Right lung (tissue), 5 donors: ENCODE measurements around the gene ARRB1. TPM values are rescaled to one million over a fixed set of nuclear protein-coding genes. Genes with fewer than 3 reads are reported as not detected.
"Not testable (repeated sequence)": the region's sequence is repeated elsewhere in the genome, so short reads cannot be mapped to it uniquely, and the experiment has no call there.

Source experiments
- DNase-seq, 2 donors: peaks; one replicate each; pipeline ENCODE4 v3.0.0-alpha.2; 2013
- polyA plus RNA-seq, 5 donors: library from polyadenylated mRNA; unstranded; fragments of 120-200 nt; gene quantifications; one replicate each; pipeline versions ENCODE4 v1.2.1 to v1.2.3, GENCODE V29; 2013; ENCODE audit warnings: inconsistent platforms in 1 of 5, low replicate concordance in 1 of 5; ENCODE audit not compliant: insufficient read length in 5 of 5, insufficient read depth in 1 of 5

ARRB1 gene
- polyA plus RNA-seq, 5 donors, result 40.5 to 62.8 (median 54.8) TPM

DNA sequence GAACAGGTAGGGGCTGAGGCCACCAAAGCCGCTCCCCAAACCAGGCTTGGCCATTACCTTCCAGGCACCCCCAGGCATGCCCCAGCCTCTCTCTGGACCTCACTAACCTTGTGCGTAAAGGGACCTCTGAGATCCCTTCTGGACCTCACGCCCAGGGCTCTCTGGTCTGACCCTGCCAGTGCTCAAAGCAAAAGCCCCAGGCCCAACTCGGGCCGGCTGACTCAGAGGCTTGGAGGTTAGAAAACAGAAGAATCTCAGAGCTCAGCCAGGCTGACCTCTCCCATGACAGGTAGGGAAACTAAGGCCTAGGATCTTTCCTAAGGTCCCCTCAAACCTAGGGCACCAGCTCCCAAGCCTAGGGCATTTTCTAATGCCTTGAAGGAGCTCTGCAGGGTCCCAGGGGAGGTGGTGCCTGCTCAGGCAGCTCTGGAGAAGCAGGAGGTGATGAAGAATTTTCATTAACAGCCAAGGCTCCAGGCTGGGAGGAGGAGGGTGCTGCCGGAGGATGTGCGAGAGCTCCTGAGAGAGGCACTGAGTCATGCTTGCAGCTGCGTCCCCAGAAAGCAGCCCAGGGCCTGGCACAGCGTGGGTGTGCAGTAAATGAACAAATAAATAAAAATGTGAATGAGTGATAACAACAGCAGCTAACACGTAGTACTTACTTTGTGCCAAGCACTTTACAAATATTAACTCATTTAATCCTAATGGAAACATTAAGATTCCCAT, 25.6 kb downstream of the ARRB1 start:
- DNase-seq, result no peak

GRCh38 chr11:75324740-75325139, 26.7 kb downstream of the ARRB1 start:
- DNase-seq, result no peak

GRCh38 chr11:75324189-75324588, 27.3 kb downstream of the ARRB1 start:
- no peak for DNase-seq

DNA sequence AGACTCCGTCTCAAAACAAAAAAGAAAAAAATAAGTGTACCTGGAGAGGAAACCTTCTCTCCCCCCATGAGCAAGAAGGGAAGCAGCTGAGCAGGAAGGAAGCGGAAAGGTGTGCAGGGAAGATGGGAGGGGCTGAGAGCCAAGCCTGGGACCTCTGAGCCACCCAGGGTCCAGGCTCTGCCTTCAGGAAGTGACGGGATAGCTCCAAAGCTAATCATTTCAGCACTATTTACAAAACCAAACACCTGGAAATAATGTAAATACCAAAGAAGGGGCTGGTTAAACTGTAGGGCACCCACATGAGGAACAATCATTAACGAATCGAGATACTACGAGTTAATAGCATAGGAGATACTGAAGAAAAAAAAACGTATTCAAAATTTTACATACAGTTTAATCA, 27.9 kb downstream of the ARRB1 start:
- DNase-seq, result no peak

DNA sequence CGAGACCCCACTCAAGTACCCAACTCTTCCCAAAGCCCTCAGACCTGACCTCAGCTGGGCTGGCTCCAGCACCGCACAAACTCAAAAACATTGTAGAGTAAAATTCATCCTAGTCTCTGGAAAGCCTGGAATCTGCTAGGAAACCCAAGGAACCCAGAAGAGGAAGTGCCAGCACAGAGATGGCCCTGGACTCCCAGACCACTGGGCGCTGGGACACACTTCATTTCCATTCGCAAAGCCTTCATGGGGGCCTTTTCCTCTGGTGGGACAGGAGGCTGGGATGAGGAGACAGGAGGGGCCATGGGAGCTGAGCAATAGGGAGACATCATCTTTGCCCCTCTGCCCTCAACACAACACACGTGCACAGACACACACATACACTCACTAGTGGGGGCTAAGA, 30.8 kb downstream of the ARRB1 start:
- no peak for DNase-seq

- DNase-seq, result no peak
These were observed 31.3 kb downstream of the ARRB1 start for GRCh38 chr11:75320046-75320618.

DNA sequence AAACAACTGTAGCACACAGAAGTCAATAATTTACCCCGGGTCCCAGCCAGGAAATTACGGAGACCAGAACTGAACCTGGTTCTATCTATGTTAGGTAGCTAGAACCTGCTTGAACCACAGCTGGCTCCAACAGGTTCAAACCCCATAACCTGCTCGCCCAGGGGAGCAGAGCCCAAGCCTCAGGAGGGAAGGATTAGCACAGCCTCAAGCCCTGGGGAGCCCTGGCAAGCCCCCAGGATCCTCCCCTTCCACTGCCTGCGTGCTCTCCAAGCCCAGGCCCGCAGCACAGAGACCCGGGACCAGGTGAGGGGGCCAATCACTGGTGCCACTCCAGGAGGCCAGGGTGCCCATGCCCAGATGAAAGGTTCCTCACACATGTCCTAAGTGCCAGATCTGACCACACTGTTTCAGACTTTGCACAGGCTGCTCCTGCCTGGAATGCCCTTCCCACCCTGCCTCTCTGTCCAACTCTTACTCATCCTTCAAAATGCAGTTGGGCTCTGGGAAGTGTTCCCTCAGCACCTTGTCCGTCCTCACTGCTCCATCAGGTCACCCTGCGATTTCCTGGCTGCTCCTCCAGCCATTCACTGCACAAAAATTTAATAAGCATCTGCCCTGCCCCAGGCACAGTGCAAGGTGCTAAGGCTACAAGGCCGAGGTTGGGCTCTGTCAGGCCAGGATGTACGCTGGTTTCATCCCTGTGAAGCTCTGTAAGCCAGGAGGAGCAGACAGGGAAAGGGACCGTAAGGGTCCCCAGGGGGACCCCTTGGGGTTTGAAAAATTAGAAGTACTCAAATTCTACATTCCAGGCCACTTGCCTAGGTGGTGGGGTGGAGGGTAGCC, 32.2 kb downstream of the ARRB1 start:
- no peak for DNase-seq

DNA sequence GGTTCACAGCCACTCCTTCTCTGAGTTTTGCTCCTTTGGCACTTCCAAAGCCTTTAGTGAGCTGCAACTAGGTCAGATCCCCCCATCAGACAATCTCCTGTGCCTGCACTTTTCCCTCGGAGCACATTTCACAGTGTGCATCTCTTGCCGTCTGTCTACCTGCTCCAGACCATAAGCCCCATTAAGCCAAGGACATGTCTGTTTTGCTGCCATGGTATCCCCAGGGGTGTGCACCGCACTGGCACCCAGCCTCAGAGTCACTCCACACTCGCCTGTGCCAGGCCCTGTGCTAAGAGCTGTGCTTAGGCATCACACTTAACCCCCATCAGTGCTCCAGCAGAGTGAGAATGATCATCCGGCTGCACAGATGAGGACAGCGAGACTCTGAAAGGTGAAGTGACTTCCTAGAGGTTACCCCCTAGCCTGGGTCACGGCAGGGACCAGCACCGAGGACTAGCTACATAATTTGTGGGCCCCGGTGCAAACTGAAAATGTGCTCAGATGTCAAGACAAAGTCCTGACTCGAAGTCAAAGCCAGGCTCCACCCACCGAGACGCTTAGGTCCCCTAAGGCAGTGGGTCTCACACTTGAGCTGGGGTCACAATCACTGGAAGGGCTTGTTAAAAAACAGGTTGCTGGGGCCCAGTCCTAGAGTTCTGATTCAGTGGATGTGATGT, 33.9 kb downstream of the ARRB1 start:
- no peak for DNase-seq

DNA sequence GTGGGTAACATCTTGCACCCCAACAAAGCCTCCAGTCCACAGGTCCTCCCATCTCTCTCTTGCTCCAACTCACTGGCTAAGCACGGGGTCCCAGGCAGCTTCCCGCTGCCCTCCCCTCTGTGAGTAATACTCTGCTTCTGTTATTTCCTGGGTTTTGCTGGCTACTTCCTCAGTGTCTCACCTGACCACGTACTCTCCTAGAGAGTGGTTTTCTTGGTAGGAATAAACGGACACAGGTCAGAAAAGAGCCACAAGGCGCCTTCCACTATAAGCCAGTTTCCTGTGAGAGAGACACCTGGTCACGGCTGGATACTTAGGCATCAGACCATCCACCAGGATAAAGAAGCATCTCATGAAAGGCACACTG, 36.0 kb downstream of the ARRB1 start:
- DNase-seq, result no peak

GRCh38 chr11:75314771-75315438, 36.6 kb downstream of the ARRB1 start:
- no peak for DNase-seq

- peak; percentile 72 to 78 for DNase-seq
These were observed 37.8 kb downstream of the ARRB1 start for GRCh38 chr11:75313513-75314272.

GRCh38 chr11:75312346-75312745, 39.1 kb downstream of the ARRB1 start:
- no peak for DNase-seq

DNA sequence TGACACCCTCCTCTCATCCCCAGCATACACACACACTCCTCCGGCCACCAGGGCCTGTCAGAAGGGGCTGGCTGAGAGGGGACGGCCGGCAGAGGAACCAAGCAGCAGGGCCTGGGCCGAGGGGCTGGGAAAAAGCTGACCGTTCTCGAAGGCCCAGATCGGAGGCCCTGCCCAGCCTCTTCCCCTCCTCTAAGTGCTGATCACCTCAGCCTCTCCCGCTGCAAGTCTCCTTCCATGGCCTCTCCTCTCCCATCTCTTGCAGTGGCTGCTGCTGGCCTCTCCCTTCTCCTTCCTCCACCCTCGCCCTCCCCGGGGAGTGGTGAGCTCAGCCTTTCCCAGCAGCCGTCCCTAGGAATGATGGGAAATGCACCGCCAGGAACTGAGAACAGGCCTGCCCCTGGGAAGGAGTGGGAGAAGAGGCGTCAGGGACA, 39.6 kb downstream of the ARRB1 start:
- DNase-seq, result no peak

- DNase-seq, result no peak
These were observed 42.5 kb downstream of the ARRB1 start for GRCh38 chr11:75308986-75309385.

GRCh38 chr11:75308116-75308515, 43.3 kb downstream of the ARRB1 start:
- no peak for DNase-seq

DNA sequence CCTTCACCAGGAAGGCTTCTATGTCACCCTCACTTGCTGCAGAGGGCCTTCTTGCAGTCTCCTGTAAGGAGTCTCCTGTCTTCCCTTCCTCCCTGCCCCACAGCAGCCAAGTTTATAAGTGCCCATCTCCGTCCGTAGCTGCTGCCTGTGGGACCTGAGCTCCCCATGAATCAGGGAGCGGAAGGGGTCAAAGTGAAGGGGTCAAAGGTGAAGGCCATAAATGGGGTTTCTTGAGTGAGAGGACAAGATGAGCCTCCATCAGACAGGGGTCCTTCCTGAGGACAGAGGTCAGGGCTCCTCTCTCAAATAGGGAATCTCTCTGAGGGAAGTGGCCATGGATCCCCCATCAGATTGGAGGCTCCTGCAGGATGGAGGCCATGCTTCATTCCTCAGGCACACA, 44.4 kb downstream of the ARRB1 start:
- DNase-seq, result no peak

- DNase-seq, result no peak
These were observed 44.9 kb downstream of the ARRB1 start for GRCh38 chr11:75306529-75306928.

DNA sequence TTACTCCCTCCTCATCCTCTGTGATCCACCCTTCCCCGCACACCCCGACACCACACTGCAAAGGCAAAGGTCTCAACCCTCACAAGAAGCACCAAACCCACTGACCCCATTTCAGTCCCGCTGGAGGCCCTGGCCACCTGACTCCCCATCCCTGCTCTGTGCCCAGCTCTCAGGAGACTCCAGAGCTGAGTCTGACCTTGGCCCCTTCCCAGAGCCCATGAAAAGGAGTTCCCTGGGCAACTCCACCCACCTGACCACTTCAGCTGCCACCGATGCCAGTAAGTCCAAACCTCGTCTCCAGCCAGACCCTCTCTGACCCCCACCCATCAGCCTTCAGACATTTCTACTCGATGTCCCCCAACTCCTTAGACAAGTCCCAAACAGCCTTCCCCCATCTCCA, 45.5 kb downstream of the ARRB1 start:
- no peak for DNase-seq

GRCh38 chr11:75305452-75305851, 46.0 kb downstream of the ARRB1 start:
- DNase-seq, result no peak

GRCh38 chr11:75304941-75305340, 46.5 kb downstream of the ARRB1 start:
- DNase-seq, result not testable (repeated sequence)
